ENCODE measurements around the gene UBE2J2.

DNA sequence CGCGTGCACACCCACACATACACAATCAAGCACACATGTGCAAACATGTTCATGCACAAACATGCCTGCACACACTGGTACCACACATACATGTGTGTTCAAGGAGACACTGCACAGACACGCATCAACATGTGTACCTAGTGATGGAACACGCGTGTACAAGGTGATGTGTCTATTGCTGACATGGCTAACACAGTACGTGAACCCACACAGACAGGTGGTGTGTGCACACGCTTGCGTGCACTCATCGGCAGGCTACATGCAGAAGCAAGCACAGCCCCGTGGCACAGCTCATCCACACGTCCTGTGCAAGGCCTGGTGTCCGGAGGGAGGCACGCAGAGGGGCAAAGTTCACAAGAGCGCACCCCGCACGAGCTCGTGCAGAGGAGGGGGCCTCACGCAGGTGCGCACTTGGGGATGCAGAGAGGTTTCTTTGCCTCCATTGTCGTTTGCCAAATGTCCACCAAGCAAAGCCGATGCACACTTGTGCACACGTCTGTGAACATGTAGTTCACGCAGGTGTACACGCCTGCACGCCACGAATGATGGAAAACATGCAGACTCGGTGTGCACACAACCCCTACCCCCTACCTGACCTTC is 33.1 kb upstream of the UBE2J2 start:
- TF ChIP-seq SP1 (IDR thresholded peaks at IDR 0.05) (no peak), HDGF (IDR thresholded peaks at IDR 0.05; ENCODE audit: borderline replicate concordance) (no peak), FOXK2 (IDR thresholded peaks at IDR 0.05) (no peak), BHLHE40 (IDR thresholded peaks at IDR 0.05; ENCODE audit: borderline replicate concordance) (no peak), TARDBP (IDR thresholded peaks at IDR 0.05) (no peak)

All from HEK293T (cell line).